Measurements from ENCODE around the gene TNFSF13. TPM values are rescaled to one million over a fixed set of nuclear protein-coding genes. Genes with fewer than 3 reads are reported as not detected.

The TNFSF13 gene
- total and polyA plus RNA-seq, 2 donors (not counting 1 experiment from before 2014, with no cell fraction given), result 14.7 to 20.2 TPM

- H3K27me3 ChIP-seq (replicated peaks in 1 of 4; ENCODE audit: control extremely low read depth in 1 of 4, control insufficient read depth in 3 of 4, insufficient read depth in 4 of 4, low read length in 3 of 4), result no peaks in the 10 kb centered on the region
- no peak overlapping the region for H2AFZ ChIP-seq (ENCODE audit: insufficient read depth, low read depth, low read length, poor library complexity, severe bottlenecking)
- peak overlapping the region in 1 of 2 donors; percentile 92 for H3K27ac ChIP-seq (ENCODE audit: low read length in 2 of 2)
- no peak overlapping the region for H3K4me2 ChIP-seq (replicated peaks; ENCODE audit: low read depth, low read length, poor library complexity, severe bottlenecking)
- ATAC-seq (ENCODE audit: low read depth) (no peak), DNase-seq (peak; percentile 13)
- peak overlapping the region; percentile 51 for H3K4me3 Mint-ChIP-seq
- H3K9ac ChIP-seq (ENCODE audit: low read length), result no peak overlapping the region
- H3K27ac Mint-ChIP-seq, result peak overlapping the region; percentile 93
- peaks cover 54% of the 10 kb centered on the region for H3K4me1 Mint-ChIP-seq
- CTCF ChIA-PET, result interaction anchor here (1.0 to 25.0 kb wide), 3 partner anchors 8 to 63 kb away, joined by 3 to 666 read pairs (median 126); partner anchors contain the start of genes FXR2, SENP3 and TNFSF13
- peaks cover 39 to 57% of the 10 kb centered on the region in 2 donors for H3K4me1 ChIP-seq (ENCODE audit: control insufficient read depth in 2 of 2, insufficient read depth in 2 of 2, low read length in 2 of 2)
- no peak for TF ChIP-seq EZH2 (IDR thresholded peaks at IDR 0.05; ENCODE audit: borderline replicate concordance, insufficient read depth, low read depth, low read length, poor library complexity, severe bottlenecking)
- TF ChIP-seq, protein P1, sequence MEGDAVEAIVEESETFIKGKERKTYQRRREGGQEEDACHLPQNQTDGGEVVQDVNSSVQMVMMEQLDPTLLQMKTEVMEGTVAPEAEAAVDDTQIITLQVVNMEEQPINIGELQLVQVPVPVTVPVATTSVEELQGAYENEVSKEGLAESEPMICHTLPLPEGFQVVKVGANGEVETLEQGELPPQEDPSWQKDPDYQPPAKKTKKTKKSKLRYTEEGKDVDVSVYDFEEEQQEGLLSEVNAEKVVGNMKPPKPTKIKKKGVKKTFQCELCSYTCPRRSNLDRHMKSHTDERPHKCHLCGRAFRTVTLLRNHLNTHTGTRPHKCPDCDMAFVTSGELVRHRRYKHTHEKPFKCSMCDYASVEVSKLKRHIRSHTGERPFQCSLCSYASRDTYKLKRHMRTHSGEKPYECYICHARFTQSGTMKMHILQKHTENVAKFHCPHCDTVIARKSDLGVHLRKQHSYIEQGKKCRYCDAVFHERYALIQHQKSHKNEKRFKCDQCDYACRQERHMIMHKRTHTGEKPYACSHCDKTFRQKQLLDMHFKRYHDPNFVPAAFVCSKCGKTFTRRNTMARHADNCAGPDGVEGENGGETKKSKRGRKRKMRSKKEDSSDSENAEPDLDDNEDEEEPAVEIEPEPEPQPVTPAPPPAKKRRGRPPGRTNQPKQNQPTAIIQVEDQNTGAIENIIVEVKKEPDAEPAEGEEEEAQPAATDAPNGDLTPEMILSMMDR (IDR thresholded peaks at IDR 0.05), result no peak
- no peak overlapping the region for H3K4me3 ChIP-seq (ENCODE audit: control extremely low read depth in 1 of 5, extremely low read depth in 1 of 5, insufficient read depth in 1 of 5, low read depth in 2 of 5, low read length in 4 of 5)
- H3K79me2 ChIP-seq (ENCODE audit: control insufficient read depth, insufficient read depth, low read length), result peaks cover 5% of the 10 kb centered on the region
- intact Hi-C loops (cut with micrococcal nuclease), result no loop called here
- H3K36me3 ChIP-seq (replicated peaks in 1 of 2; ENCODE audit: control extremely low read depth in 1 of 2, control insufficient read depth in 1 of 2, extremely low read depth in 1 of 2, insufficient read depth in 2 of 2, low read length in 1 of 2), result no peaks in the 10 kb centered on the region
- H3K9me3 Mint-ChIP-seq (ENCODE audit: insufficient read depth), result no peaks in the 10 kb centered on the region
- 22% methylated on average over 1 of the region's 4 CpGs for WGBS (ENCODE audit: insufficient coverage)
- POLR2A ChIA-PET, result interaction anchor here (0.6 kb wide), 2 partner anchors 10 to 35 kb away, joined by 3 to 4 read pairs; no protein-coding TSS in a partner anchor
- no peaks in the 10 kb centered on the region for H4K20me1 ChIP-seq (ENCODE audit: control insufficient read depth, insufficient read depth, low read length, poor library complexity, severe bottlenecking)
- no peaks in the 10 kb centered on the region for H3K27me3 Mint-ChIP-seq
- H3K9me3 ChIP-seq (ENCODE audit: control extremely low read depth in 1 of 3, control insufficient read depth in 2 of 3, insufficient read depth in 1 of 3, low read length in 2 of 3), result no peaks in the 10 kb centered on the region
These were observed 7.2 kb upstream of the TNFSF13 start for GRCh38 chr17:7551396-7551795.

- Mint-ChIP-seq H3K27me3 (no peaks in the 10 kb centered on the region), H3K4me3 (peak overlapping the region; percentile 79), H3K27ac (peak overlapping the region; percentile 93), H3K4me1 (peaks cover 58% of the 10 kb centered on the region), H3K9me3 (ENCODE audit: insufficient read depth) (no peaks in the 10 kb centered on the region)
- 3% methylated on average over 6 of the region's 6 CpGs for WGBS (ENCODE audit: insufficient coverage)
- peaks cover 0 to 3% of the 10 kb centered on the region in 2 experiments for H3K36me3 ChIP-seq (replicated peaks in 1 of 2; ENCODE audit: control extremely low read depth in 1 of 2, control insufficient read depth in 1 of 2, extremely low read depth in 1 of 2, insufficient read depth in 2 of 2, low read length in 1 of 2)
- peak overlapping the region; percentile 56 for H3K9ac ChIP-seq (ENCODE audit: low read length)
- no peaks in the 10 kb centered on the region for H3K27me3 ChIP-seq (replicated peaks in 1 of 4; ENCODE audit: control extremely low read depth in 1 of 4, control insufficient read depth in 3 of 4, insufficient read depth in 4 of 4, low read length in 3 of 4)
- ChIA-PET CTCF (interaction anchor here (1.0 to 25.0 kb wide), 6 partner anchors 7 to 196 kb away, joined by 3 to 666 read pairs (median 6); partner anchors contain the start of genes CD68, FXR2, SENP3 and TNFSF13), POLR2A (interaction anchor here (0.6 to 0.9 kb wide), 12 partner anchors 8 to 368 kb away, joined by 3 to 10 read pairs (median 6); partner anchors contain the start of gene SENP3)
- TF ChIP-seq, protein P1 (IDR thresholded peaks at IDR 0.05), result no peak
- no peak for TF ChIP-seq EZH2 (IDR thresholded peaks at IDR 0.05; ENCODE audit: borderline replicate concordance, insufficient read depth, low read depth, low read length, poor library complexity, severe bottlenecking)
- no peaks in the 10 kb centered on the region for H4K20me1 ChIP-seq (ENCODE audit: control insufficient read depth, insufficient read depth, low read length, poor library complexity, severe bottlenecking)
- peaks cover 1% of the 10 kb centered on the region for H3K79me2 ChIP-seq (ENCODE audit: control insufficient read depth, insufficient read depth, low read length)
- peak overlapping the region in 2 of 5 experiments; percentile 0 to 44 for H3K4me3 ChIP-seq (ENCODE audit: control extremely low read depth in 1 of 5, extremely low read depth in 1 of 5, insufficient read depth in 1 of 5, low read depth in 2 of 5, low read length in 4 of 5)
- ATAC-seq (ENCODE audit: low read depth), result peak; percentile 84
- peak overlapping the region; percentile 76 to 92 for H3K27ac ChIP-seq (ENCODE audit: low read length in 2 of 2)
- peak overlapping the region; percentile 5 for H2AFZ ChIP-seq (ENCODE audit: insufficient read depth, low read depth, low read length, poor library complexity, severe bottlenecking)
- DNase-seq, result peak; percentile 89
- no peaks in the 10 kb centered on the region for H3K9me3 ChIP-seq (ENCODE audit: control extremely low read depth in 1 of 3, control insufficient read depth in 2 of 3, insufficient read depth in 1 of 3, low read length in 2 of 3)
- peak overlapping the region; percentile 62 for H3K4me2 ChIP-seq (replicated peaks; ENCODE audit: low read depth, low read length, poor library complexity, severe bottlenecking)
- peaks cover 39 to 60% of the 10 kb centered on the region in 2 donors for H3K4me1 ChIP-seq (ENCODE audit: control insufficient read depth in 2 of 2, insufficient read depth in 2 of 2, low read length in 2 of 2)
- intact Hi-C loops (cut with micrococcal nuclease), result loop anchor here (1.0 kb wide), 1 partner anchor 9 kb away; the partner anchor contains the start of gene SENP3
These were observed 5.9 kb upstream of the TNFSF13 start for GRCh38 chr17:7552621-7553051.
